HG03457 (cell line): Measurements from ENCODE around the gene KRTAP9-4.
"Not testable (repeated sequence)": the region's sequence is repeated elsewhere in the genome, so short reads cannot be mapped to it uniquely, and the experiment has no call there.

ENCODE experiments used
- ATAC-seq: cut with Tn5 transposase; IDR thresholded peaks from one replicate; pipeline ENCODE4 v1.9.1; 2021; ENCODE audit warnings: moderate number of reproducible peaks; ENCODE audit not compliant: unreplicated experiment

Gene KRTAP9-4

DNA sequence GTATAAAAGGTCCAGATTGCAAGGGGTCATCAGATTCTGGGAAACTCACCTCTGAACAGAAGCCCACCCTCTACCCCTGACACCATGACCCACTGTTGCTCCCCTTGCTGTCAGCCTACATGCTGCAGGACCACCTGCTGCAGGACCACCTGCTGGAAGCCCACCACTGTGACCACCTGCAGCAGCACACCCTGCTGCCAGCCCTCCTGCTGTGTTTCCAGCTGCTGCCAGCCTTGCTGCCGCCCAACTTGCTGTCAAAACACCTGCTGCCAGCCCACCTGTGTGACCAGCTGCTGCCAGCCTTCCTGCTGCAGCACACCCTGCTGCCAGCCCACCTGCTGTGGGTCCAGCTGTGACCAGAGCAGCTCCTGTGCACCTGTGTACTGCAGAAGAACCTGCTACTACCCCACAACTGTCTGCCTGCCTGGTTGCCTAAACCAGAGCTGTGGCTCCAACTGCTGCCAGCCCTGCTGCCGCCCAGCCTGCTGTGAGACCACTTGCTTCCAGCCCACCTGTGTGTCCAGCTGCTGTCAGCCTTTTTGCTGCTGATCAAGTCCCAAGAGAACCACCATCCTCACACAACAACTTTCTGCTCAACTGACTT, at the start of gene KRTAP9-4:
KRTAP9-4 (plus strand) TSS at position 51 of the 604 bp plus-strand sequence; CDS start at position 85, 34 bp downstream.
- ATAC-seq = not testable (repeated sequence)

DNA sequence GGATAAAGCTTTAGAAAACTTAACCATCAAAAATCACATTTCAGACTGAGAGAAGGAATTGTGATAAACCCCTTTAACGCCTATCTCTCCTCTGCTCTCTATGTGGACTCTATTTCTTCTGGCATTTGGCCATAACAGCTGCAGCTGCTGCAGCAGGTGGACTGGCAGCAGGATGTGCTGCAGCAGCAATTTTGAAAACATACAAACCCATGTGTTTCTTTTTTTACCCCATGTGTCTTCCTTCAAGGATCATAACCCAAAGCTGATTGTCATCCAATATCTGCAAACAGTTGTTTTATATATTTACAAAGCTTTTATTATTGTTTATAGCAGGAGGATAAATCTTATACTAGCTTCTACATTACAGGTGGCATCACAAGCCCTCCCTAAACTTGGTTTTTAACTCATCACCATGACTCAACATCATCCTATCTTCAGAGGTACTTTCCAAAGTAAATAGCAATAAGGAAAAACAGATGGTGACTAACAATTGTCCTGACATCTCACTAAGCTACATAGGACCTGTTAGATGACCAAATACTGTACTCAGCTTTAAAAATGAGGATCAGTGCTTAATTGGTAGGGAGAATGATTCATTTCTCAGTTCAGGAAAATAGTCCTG, 37.5 kb upstream of the KRTAP9-4 start:
- no peak for ATAC-seq

GRCh38 chr17:41212524-41213169, 36.8 kb upstream of the KRTAP9-4 start:
- no peak for ATAC-seq

DNA sequence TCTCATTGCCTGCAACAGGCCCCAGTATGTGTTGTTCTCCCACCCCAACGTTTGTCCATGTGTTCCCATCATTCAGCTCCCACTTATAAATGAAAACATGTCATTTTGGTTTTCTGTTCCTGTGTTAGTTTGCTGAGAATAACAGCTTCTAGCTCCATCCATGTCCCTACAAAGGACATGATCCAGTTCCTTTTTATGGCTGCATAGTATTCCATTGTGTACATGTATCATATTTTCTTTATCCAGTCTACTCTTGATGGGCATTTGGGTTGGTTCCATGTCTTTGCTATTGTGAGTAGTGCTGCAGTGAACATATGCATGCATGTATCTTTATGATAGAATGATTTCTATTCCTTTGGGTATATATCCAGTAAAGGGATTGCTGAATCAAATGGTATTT, 33.8 kb upstream of the KRTAP9-4 start:
- no peak for ATAC-seq

GRCh38 chr17:41223821-41224220, 25.7 kb upstream of the KRTAP9-4 start:
- ATAC-seq = no peak

DNA sequence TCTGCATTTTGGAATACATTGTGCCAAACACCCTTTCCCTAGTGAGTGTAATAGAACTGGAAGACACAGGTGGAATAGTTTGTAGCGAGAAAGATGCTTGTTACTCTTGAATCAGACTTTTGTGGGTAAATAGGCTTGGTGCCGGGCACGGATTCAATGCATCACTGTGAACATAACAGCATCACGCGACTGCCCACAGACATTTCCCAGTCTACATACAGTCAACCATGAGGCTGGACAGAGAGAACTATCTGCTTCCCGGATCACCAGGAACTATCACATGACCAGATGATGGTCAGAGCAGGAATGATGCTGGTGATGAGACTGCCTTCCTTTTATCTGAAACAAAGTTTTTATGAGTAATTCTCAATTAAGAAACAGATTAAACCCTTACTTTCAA, 23.4 kb upstream of the KRTAP9-4 start:
- ATAC-seq = no peak

- not testable (repeated sequence) for ATAC-seq
These were observed 22.8 kb upstream of the KRTAP9-4 start, which contains the start of gene KRTAP9-2 for GRCh38 chr17:41226598-41227095. Gene KRTAP9-2 (plus strand): TSS chr17:41226648. CDS start chr17:41226655, 7 bp downstream.

DNA sequence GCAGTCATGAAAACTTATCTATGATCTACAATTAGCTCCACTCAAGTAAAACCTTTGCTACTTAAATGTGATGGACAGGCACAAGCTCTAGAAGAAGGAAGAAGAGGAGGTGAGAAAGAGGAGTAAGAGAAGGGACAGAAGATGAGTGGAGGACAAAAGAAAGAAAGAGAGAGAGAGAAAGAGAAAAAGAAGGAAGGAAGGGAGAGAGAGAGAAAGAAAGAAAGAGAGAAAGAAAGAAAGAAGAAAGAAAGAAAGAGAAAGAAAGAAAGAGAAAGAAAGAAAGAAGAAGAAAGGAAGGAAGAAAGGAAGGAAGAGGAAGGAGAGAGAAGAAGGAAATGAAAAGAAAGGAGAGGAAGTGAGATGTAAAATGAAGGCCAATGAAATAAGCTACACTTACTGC, 19.4 kb upstream of the KRTAP9-4 start:
- ATAC-seq = no peak

GRCh38 chr17:41231731-41232130, 17.8 kb upstream of the KRTAP9-4 start:
- no peak for ATAC-seq

- not testable (repeated sequence) for ATAC-seq
These were observed 16.9 kb upstream of the KRTAP9-4 start, which contains the start of gene KRTAP9-3 for GRCh38 chr17:41232399-41233105. Gene KRTAP9-3 (plus strand): TSS chr17:41232449. CDS start chr17:41232502, 53 bp downstream.

- not testable (repeated sequence) for ATAC-seq
These were observed 12.4 kb upstream of the KRTAP9-4 start for GRCh38 chr17:41237116-41237515.

DNA sequence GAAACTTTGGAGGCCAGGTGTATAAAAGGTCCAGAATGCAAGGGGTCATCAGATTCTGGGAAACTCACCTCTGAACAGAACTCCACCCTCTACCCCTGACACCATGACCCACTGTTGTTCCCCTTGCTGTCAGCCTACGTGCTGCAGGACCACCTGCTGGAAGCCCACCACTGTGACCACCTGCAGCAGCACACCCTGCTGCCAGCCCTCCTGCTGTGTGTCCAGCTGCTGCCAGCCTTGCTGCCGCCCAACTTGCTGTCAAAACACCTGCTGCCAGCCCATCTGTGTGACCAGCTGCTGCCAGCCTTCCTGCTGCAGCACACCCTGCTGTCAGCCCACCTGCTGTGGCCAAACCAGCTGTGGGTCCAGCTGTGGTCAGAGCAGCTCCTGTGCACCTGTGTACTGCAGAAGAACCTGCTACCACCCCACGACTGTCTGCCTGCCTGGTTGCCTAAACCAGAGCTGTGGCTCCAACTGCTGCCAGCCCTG, 11.5 kb upstream of the KRTAP9-4 start, which contains the start of gene KRTAP9-8:
KRTAP9-8 (plus strand) TSS at position 51 of the 489 bp plus-strand sequence; CDS start at position 104, 53 bp downstream.
- not testable (repeated sequence) for ATAC-seq

DNA sequence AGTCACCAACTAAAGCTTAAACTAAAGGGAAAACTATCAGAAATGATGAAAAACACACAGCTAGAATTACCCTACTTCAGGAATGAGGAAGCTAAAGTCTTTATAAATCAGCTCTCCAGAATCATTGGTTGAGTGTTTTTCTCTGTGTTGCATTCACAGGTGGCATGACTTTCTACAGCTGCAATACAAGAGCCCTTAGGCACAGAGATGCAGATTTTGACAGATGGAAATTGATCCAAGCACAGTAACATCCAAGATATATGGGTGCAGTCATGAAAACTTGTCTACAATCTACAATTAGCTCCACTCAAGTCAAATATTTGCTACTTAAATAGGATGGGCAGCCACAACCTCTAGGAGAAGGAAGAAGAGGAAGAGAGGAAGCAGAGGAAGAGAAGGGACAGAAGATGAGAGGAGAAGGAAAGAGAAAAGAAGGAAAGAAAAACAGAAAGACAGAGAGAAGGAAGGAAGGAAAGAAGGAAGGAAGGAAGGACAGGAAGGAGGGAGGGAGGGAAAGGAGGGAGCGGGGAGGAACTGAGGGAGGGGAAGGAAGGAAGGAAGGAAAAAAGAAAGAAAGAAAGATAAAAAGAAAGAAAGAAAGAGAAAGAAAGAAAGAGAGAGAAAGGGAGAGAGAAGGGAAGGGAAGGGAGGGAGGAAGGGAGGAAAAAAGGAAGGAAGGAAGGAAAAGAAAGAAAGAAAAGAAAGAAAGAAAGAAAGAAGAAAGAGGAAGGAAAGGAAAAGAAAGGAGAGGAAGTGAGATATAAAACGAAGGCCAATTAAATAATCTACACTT, 2.3 kb upstream of the KRTAP9-4 start:
- not testable (repeated sequence) for ATAC-seq

DNA sequence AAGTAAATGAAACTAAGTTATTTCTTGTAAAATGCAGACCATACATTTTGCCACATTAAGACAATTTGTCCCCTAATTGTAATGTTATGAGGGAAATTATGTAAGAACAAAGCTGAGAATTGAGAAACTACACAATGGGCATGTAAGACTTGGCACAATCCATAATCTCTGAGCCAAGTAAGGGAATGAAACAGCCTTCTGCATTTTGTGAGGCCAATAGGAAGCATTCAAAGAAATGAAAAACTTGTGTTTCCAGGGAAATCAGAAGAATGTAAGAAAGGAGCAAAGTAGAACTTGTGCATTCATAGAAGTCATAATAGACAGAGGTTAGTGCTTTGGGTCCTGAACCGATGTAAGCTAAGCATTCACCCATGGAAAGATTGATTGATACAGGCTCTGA, 1.8 kb downstream of the KRTAP9-4 start:
- ATAC-seq = no peak

GRCh38 chr17:41254861-41255260, 5.4 kb downstream of the KRTAP9-4 start:
- no peak for ATAC-seq

DNA sequence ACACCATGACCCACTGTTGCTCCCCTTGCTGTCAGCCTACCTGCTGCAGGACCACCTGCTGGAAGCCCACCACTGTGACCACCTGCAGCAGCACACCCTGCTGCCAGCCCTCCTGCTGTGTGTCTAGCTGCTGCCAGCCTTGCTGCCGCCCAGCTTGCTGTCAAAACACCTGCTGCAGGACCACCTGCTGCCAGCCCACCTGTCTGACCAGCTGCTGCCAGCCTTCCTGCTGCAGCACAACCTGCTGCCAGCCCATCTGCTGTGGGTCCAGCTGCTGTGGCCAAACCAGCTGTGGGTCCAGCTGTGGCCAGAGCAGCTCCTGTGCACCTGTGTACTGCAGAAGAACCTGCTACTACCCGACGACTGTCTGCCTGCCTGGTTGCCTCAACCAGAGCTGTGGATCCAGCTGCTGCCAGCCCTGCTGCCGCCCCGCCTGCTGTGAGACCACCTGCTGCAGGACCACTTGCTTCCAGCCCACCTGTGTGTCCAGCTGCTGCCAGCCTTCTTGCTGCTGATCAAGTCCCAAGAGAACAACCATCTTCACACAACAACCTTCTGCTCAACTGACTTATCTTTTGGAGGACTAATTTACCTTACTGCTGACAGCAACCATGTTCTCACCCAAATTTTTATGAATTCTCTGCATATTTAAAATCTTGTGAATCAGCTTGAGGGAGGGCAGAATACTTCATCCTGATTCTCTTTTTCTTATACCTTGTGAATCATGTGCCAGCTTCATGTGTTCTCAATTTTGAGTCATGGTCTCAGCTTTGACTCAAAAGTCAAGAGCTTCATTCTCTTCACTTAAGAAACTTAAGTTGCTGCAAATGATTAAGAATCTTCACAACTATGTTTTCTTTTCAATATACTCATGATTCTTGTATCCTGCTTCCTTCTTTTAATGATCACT, 6.1 kb downstream of the KRTAP9-4 start, which contains the start of gene KRTAP9-9:
KRTAP9-9 (plus strand) TSS at position 4 of the 910 bp plus-strand sequence.
- ATAC-seq = not testable (repeated sequence)

- ATAC-seq = no peak
These were observed 6.8 kb downstream of the KRTAP9-4 start for GRCh38 chr17:41256291-41256685.

DNA sequence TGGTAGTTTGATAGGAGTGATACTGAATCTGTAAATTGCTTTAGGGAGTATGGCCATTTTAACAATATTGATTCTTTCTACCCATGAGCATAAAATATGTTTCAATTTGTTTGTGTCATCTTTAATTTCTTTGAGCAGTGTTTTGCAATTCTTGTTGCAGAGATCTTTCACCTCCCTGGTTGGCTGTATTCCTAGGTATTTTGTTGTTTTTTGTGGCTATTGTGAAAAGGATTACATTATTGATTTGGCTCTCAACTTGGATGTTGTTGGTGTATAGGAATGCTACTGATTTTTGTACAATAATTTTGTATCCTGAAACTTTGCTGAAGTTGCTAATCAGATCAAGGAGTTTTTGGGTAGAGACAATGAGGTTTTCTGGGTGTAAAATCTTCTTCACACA, 8.9 kb downstream of the KRTAP9-4 start:
- no peak for ATAC-seq

GRCh38 chr17:41263212-41263611, 13.7 kb downstream of the KRTAP9-4 start:
- ATAC-seq = no peak
